Mesenteric fat pad (tissue), 1 donor: ENCODE results near the gene NOS1. TPM values are rescaled to one million over a fixed set of nuclear protein-coding genes. Genes with fewer than 3 reads are reported as not detected.

Experiments
- DNase-seq: peaks from one replicate; pipeline ENCODE4 v3.0.0-alpha.2; 2020; ENCODE audit warnings: low spot score
- total RNA-seq: library from RNA; stranded (reverse); fragmentation: NEBNext Ultra II Directional; extraction: Animal tissue kit (Norgen Biotek cat#: 25700); gene quantifications from one replicate; pipeline ENCODE4 v1.2.1, GENCODE V29; 2021
- donor health status: DM: yes; HTN: yes; CAD: no.

Gene NOS1
- total RNA-seq, 1 donor from 2014 or later: 0.10 TPM

DNA sequence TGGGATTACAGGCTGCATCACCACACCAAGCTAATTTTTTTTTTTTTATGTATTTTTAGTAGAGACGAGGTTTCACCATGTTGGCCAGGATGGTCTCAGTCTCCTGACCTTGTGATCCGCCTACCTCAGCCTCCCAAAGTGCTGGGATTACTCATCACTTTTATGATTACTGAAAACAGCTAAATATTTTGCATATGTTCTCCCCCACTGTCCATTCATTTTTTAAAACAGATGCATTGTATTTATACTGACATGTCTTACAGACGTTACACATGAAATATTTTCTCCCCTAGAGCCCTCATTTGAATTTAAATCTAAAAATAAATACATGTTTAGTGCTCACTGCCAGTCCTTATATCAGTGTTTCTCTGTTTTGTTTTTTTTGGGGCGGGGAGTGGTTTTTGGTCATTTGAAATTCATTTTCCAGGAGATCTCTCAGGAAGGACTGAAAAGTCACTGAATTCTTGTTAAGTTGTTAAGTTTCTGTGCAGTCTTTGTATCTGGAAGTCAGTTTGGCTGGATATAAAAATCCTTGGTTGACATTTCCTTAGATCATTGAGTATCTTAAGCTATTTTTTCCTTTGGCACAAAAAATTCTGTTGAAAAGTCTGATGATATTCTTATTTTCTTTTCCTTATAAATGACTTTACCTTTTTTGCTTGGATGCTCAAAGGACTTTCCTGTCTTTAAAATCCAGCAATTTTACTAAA lies 180.5 kb downstream of the NOS1 start:
- DNase-seq: no peak

DNA sequence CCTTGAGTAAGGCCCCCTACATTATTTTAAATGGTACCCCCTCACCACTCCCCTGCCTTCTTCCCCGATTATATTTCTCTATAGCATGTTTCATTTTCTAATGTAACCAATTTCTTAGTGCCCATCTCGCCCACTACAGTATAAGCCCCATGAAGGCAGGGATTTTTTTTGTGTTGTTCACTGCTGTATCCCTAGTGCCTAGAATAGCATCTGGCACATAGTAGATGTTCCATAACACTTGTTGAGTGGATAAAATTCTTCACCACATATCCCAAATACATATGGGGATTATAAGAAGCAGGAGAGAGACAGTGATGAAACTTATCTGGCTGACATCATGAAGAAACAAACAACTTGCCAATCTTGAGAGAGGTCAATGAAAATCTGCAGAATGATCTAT lies 182.7 kb downstream of the NOS1 start:
- DNase-seq: no peak

DNA sequence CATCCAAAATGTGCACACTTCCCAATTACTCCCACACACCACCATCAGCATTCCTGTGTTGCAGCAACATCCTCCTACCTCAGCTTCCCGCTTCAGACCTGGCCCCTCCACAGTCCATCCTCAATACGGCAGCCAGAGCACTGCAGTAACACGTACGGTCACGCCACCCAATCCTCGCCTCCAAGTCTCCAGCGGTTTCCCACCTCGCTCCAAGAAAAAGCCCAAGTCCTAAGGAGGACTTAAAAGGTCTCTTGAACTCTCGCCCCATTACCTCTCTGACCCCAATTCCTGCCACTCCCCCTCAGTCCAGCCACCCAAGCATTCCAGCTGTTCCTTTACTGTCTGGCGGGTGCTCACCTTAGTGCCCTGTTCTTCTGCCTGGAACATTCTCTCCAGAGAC lies 183.1 kb downstream of the NOS1 start:
- no peak for DNase-seq

DNA sequence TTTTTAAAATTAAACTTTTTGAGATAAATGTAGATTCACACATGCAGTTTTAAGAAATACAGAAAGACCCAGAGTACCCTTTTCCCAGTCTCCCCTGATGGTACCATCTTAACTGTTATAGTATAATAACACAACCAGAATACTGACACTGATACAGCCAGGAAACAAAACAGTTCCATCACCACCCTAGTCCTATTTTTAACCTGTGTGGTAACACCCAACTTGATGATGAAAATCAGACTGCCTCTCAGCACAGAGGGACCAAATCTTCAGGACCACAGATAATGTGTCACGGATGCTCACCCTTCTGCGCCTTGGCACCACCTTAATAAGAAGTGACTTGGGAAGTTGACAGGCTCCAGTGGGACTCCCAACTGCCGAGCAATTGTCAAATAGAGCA lies 189.3 kb downstream of the NOS1 start:
- DNase-seq: no peak

DNA sequence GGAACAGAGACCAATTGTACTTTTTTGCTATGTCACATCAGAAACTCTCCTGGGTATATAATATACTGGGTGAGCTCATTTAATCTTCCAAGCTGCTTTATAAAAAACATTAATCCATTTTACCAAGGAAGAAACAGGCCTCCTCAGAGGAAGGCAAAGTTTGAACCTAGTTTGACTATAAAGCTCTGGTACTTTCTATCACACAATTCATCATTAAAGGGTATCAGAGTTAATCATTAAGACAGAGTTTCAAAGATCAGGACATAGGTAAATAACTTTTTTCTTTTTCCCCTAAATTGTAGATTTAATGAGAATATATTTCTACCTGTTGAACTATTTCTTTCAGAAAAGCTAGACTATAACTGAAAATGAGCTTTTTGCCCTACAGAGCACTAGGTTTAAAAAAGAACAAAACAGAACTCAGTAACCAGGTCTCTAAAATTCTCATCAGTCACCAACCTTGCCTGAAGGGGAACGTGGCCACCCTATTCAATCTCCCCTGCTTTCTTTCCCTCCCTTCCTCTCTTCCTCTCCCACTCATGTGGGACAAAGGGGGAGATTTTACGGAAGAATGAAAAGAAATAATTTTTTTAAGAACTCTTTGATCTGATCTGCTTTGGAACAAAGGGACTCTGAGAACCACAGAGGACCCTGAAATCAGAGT lies 189.8 kb downstream of the NOS1 start:
- no peak for DNase-seq

DNA sequence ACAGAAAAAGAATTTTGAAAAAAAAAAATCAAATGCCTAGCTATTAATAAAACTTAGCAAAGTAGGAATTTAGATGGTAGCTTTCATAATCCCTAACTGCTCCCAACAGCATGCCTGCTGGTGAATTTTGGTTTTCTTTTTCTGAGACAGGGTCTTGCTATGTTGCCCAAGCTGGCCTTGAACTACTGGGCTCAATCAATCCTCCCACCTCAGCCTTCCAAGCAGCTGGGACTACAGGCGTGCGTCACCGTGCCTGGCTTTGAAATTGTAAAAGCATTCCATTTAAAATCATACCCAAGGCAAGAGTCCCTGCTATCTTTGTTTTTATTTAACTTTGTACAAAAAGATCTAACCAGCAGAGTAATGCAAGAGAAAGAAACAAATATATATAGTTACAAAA lies 191.9 kb downstream of the NOS1 start:
- no peak for DNase-seq

DNA sequence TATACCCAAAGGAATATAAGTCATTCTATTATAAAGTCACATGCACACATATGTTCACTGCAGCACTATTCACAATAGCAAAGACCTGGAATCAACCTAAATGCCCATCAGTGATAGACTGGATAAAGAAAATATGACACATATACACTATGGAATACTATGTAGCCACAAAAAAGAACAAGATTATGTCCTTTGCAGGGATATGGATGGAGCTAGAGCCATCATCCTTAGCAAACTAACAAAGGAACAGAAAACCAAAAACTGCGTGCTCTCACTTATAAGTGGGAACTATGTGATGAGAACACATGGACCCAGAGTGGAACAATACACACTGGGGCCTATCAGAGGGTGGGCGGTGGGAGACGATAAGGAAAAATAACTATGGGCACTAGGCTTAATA lies 192.4 kb downstream of the NOS1 start:
- no peak for DNase-seq

DNA sequence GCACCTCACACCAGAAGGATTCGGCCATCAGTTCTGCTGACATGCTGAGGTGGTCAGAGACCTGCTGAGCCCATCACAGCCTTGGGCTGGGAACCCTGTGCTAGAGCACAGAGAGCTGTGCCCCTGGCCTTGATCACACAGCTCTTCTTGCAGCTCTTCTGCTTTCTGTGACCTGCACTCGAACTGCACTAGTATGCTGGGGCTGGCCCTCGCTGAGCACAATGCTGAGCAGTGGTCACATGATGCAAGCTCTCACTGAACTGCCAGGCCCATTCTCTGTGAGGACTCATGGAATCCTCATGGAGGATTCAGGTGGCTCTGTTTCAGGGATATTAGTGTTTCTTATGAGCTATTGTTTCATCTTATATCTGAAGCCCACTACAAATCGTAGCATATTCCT lies 193.7 kb downstream of the NOS1 start:
- no peak for DNase-seq

DNA sequence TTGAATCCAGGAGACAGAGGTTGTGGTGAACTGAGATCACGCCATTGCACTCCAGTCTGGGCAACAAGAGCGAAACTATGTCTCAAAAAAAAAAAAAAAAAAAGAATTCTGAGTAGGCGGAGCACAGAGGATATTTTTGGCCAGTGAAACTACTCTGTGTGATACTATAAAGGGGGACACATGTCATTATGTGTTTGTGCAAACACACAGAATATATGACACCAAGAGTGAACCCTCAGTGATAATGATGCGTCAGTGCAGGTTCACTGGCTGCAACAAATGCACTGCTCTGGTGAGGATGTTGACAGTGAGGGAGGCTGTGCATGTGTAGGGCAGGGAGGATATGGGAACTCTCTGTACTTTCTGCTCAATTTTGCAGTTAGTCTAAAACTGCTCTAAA lies 195.3 kb downstream of the NOS1 start:
- no peak for DNase-seq

DNA sequence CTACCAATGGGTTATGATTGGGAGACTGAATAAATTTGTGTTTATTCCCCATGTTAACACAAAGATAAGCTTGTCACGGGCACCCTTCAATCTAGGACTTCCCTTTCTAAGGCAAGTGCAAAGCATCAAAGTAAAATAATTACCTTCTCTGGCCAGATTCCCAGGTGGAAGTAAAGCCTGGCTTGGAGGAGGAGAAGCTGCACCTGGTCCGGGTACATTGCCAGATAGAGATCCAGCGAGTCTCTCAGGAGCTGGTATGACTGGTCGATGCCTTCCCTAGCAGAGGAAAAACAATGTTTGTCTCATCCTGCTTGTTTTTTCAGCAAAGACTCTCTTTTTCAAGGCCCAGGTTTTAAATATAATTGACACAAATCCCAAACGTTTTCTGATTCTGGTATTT lies 196.1 kb downstream of the NOS1 start:
- no peak for DNase-seq

DNA sequence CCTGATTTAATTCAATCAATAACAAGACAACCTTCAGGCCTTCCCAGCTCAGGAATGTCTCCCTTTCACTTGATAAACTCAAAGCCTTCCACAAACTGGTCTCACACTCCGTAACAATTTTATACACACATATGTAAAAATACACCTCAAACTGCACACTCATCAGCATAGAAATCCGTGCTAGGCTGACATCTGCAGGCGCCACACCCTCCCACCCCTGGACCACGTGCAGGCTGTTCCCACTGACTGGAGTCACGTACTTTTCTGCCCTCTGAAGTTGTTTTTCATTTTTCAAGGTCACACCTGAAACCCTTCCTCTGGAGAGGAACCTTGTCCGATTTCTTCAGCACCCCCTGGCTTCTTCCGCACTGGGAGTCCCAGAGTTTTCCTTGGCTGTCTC lies 198.8 kb downstream of the NOS1 start:
- no peak for DNase-seq

DNA sequence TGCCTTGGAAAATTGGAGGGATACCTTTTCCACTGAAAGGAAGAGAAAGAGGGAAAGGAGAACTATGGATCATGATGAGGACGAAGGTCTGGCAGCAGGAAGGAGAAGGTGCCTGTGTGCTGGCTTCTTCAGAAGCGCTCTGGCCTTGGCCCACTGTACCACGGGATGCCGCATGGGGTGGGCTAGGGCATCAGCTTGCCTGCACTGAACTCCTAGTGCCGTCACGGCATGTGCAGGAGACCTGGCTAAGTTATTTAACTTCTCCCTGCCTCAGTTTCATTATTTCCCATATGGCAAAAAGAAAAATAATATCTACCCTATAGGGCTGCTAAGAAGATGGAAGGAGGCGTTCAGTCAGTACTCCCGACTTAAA lies 199.3 kb downstream of the NOS1 start:
- no peak for DNase-seq

DNA sequence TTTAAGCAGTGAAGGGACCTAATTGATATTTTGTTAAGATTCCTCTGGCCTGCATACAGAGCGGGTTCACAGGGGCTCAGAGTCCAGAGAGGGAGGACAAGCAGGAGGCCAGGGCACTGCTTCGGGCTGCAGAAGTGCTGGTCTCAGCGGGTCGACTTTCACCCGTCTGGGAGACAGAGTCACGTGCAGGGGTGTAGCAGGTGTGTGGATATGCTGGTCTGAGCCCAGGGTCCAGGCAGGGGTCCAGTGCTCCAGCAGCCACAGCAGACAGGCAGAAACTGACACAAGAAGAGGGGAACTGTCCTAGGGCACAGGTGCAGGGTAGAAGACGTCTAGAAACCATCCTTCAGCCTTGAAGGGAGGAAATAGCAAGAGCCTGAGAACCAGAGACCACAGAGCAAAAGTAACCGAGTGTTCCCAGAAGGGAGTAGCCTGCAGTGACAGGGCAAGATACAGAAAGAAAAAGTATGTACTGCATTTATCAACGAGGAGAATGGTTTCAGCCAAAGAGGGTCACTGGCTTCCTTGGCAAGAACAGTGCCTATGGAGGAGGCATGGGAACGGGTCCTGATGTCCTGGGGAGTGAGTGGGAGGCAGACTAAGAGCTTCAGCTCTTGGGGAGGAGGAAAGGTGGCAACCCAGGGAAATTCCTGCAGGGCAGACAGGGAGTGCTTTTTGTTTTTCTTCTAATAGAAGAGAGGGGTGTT lies 199.8 kb downstream of the NOS1 start:
- no peak for DNase-seq

DNA sequence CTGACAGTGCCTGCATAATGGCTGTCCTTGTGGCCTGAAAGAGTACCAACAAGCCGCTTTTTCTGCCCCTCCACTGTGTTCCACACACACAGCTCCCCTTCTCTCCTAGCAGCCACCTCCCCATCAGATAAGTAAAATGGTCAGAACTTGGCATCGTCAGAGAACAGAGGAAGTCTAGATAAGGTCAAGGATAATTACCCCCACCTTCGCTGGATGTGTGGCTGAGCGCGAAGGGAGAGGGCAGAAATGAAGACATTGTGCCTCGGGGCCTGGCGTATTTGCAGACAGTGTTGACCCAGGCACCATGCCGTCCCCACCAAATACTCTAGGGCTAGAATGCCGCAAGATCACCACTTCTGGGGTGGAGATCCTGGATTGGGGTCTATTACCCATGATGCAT lies 201.8 kb downstream of the NOS1 start:
- no peak for DNase-seq

DNA sequence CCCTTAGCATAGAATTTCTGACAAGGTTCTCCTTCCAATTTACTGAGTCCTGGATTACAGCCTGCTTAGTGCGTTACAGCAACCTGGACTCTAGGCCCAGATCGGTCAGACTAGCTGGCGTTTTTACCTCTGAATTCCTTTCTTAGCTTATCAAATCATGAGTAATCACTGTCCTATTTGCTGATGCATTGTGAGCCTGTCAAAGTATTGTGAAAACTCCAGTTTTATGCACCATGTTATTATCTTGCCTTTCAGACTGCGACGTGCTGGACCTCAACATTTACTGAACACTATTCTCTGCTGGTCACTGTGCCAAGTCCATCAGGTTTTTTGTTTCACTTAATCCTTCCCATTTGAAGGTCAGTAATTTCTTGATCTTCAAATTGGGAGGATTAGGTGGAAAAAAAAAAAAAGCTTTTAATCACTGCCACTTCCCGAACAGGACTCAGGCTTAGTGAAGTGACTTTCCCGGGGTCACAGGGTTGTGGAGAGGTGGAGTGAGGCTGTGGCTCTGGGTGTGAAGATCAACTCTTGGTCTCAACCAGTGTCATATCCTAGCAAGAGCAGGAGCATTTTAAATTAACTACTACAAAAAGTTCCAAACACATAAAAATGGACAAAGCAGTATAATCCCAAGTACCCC lies 202.4 kb downstream of the NOS1 start:
- no peak for DNase-seq

Other genes with a start within 250 kb of the NOS1 start
- 17.4 TPM for gene FBXO21, start 171.2 kb downstream of the NOS1 start, total RNA-seq